GM21576 (cell line): Measurements from ENCODE around the gene PLXNC1.
A peak's percentile ranks its signal among the peaks of the same experiment; 100 is the strongest.

Source experiments
- ATAC-seq: cut with Tn5 transposase; IDR thresholded peaks from one replicate; pipeline ENCODE4 v1.9.1; 2021; ENCODE audit warnings: mild to moderate bottlenecking, moderate library complexity; ENCODE audit not compliant: unreplicated experiment

The PLXNC1 gene

DNA sequence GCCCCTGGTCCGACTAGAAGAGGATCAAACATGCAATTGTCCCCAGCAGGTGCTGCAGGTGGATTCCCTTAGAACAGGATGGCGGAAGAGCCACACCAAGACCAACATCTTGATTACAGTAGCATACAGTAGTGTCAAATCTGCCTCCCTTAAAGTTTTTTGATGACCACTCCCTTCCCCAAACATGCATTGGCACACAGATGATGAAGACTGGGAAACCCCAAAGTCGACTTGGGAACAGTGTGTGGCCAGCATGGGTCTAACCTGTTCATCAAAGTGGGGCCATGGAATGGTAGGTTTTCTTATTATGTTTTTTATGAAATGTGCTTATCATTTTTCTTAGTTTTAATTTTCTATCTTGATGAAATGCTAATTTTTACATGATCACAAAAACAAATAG lies 8.8 kb downstream of the PLXNC1 start:
- no peak for ATAC-seq

DNA sequence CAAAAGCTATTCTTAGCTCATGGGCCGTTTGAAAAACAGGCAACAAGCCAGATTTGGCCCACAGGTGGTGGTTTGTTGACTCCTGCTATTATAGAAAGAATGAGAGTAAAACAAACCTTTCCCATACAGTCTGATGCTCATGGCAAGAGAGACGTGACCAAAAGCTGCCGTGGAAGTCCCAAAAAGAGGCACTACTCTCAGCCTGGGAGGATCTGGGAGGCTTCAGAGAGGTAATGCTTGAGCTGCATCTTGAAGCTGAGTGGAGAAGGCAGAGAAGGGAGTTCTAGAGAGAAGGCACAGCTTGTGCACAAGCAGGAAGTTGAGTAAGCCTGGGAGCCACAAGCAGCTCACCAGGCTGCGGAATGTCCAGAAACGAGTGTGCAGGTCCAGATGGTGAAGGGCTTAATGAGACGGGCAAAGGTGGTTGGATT lies 9.6 kb downstream of the PLXNC1 start:
- ATAC-seq: peak; percentile 91

DNA sequence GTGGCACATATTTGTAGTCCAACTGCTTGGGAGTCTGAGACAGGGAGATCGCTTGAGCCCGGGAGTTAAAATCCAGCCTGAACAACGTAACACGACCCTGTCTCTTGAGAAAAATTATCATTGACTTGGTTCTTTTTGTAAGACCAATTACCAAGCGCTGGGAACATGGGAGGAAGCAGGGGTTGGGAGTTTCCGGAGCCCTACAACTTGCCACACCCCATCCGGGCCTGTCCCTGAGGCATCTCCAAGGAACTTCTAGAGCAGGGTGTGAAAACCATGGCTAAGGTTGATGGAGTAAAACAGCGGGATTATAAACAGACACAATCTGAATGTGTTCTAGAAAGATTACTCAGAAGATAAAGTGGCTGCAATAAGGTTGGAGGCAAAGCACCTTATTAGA lies 10.3 kb downstream of the PLXNC1 start:
- ATAC-seq: no peak

DNA sequence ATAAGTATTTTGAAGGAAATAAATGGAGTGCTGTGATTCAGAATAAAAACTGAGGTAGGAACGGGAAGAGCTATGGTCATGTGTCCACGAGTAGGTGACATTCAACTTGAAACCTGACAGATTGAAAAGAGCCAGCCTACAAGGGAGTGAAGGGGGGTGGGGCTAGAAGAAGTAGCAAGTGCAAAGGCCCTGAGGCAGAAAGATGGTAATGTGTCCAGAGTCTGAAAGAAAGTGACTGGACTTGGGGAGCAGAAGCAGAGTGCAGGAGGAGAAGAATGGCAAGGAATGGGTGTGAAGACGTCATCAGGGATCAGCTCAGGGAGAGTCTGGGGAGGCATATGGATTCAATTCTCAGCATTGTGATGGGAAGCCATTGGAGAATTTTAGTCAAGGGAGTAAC lies 13.7 kb downstream of the PLXNC1 start:
- ATAC-seq: no peak

DNA sequence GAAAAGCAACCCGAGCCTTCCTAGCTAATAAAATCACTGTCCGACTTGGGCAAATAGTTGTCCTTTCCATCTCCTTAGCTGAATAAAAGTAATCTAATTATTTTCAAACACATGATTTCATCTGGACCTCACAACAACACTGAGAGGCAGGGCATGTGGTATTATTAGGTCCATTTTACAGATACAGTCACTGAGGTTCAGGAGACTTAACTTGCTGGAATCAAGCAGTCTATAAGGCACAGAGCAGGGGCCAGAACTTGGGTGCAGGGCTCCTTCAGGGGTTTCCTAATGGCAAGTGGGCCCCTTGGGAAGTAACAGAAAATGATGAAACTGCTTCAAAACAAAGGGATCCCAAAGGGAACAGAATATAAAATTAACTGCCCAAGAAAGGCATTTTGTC lies 15.5 kb downstream of the PLXNC1 start:
- ATAC-seq: no peak

DNA sequence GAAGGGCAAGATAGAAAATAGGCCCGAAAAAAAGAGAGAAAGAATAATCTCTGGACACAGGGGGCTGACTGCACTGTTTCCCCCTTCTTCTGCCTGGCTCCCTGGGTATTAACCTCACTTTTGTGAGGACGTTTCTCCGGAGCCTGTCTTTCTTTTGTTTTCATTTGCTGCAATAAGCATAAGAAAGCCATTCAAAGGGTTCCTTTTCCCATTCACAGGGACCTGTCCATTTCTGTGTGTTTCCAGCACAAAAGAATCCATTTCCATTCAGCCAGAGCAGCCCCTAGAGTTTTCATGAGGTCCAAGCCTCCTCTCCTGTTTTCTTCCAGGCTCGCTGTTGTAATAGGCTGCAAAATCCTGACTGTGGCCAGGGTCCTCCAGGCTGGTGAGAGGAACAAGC lies 16.8 kb downstream of the PLXNC1 start:
- no peak for ATAC-seq

DNA sequence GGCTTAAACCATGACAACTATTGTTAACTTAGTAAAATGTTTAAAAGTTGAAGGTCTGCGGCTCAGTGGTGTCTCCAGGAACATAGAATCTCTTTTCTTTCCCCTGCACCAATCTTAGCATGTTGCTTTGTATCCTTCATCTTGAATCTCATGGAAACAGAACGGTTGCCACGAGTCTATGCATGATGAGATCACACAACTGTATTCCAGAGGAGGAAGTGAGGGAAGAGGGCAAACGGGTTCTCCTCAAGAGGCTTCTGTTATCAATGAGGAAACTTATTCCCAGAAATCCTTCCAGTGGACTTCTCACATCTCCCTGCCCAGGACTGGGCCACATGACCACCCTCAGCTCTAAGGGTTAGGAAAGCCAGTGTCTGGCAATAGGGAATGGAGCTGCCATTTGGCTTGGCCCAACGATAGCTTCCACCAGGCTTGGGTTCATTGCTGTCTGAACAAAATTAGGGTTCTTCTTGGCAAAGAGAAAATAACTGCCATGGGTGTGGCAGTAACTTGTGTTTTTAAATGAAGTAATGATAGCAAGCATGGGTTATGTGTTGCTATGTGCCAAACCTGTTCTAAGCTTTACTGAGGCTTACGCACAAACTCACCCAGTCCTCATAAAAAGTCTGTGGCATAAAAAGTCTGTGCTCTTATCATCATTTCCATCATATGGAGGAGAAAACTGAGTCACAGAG lies 17.4 kb downstream of the PLXNC1 start:
- ATAC-seq: no peak

DNA sequence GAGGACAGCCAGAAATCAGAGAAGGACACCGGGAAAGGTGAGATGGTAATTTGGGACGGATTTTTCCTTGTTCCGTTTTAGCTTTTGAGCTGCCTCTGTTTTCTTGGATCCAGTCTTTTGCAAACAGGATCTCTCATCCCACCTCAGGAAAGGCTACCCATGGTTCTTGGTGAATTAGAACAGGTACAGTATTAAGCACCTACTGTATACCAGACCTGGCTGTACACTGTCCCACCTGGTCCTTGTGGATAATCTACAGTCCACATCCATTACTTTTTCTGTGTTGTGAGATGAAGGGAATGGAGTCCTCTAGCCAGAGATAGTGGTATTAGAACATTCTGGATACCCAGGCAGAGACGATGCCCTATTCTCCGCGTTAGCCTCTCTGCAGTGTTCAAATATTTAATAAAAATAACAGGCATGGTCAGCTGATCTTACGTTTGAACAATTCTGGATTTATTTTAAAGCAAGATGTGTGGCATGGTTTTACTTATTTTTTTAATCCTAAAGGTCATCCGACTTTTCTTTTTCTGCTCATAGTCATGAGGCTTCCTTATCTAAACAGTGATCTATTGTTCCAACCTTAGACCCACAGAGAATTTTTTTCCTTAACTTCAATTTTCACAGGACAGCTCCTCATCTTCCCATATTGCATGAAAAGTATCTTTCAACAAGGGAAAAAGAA lies 18.8 kb downstream of the PLXNC1 start:
- no peak for ATAC-seq

DNA sequence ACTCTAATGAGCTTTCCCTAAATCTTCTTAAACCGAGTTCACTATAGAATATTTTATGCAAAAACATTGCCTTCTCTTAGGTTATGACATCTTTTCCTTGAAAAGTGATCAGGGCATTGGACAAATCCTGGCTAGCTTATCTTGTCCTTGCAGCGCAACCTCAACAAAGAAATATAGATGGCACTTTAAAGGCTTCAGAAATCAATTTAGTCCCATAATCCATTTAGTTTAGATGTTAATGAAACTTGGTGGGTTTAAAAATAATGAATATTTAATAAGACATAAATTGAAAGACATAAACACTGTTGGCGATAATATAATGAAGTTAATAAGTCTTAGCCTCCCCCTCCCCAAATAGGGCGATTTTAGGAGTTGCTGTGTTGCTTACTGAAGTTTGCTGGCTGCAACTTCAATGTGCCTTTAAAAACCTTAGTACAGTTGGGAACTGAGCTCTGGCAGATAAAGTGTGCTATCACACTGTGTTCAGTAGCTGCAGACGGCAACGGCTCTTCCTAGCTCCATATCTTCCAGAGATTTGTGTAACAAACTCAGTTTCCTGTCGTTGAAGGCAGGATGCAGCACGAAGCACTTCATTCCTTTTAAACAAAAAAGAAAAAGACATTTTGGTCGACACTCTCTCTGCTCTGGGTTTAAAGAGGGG lies 19.5 kb downstream of the PLXNC1 start:
- ATAC-seq: no peak

DNA sequence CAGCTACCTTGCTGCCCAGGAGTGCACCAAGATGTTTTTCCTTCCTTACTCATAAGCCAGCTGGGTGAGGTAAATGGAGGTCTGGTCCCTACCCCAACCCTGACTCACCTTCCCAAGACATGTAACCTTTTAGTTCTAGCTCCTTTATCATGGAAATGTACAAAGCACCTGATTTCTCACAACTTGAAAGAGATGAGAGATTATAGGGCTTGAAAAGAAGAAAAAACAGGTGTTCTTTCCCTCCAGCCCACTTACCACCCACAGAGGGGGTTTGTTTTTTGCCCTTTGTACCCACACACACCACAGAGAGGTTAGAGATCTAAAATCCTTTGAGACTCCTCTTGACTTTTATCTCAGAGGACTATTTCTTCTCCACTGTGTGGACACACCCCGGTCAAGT lies 21.1 kb downstream of the PLXNC1 start:
- ATAC-seq: no peak

DNA sequence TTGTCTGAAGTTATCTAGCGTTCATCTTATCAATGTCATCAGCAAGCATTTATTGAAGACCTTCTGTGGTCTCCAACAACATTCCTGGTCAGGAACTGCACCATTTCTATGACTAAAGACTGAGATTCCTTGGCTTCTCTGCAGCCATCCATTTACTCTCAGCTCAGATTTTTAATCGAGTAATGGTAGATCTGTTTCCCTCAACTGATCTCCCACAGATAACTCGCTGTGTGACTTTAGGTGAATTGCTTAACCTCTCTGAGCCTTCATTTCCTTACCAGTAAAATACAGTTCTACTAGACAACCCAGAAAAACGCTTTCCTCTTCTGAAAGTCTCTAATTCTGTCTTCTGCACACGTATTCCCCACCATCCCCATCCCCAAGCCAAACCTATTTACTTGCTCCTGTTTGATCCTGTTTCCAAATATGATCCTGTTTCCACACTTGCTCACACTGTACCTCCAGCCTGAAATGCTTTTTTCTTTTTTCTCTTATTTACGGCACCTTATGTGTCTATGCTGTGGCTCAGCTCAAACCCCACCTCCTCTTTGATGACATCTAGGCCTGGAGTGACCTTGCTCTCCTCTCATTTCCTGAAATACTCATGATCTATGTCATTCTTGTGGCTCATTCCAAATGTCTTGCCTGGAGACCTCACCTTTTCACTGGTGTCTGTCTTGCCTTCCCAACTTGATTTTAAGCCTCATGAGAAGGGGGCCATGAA lies 21.8 kb downstream of the PLXNC1 start:
- ATAC-seq: no peak

DNA sequence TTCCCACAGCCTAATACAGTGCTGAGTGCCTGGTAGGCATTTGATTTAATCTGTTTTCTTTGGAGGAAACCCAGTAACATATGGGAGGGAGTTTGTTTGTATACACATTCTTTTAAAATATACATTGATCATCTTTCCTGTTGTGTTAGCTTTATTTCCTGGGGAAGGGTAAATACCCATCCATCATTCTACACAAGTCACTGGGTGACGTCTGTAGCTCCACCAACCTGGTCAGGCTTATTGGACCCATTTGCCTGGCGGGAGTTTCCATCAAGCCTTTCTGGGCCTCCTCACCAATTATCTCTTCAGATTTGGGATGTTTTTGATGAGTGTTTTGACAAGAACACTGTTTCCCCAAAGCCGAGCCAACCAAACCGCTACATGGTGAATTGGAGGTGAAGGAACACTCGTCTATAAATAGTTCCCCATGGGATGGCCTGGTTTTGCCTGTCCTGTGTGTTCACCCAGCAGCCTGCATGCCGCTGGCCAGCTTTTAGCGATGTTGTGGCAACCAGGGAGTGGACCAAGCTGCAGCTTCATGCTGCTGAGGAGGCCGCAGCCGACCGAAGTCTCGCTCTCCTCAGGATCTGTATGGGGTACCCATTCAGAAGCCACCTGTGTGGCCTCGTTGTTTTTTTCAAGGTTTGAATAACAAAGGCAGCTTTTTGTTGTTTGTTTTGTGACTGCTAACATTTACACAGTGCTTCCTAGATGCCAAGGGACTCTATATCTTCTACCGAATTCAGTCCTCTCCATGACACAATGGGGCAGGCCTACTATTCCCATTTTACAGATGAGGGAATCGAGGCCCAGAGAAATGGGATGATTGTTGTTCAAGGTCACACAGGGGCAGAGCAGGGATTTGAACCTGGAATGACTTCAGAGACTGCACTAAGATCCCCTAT lies 22.6 kb downstream of the PLXNC1 start:
- no peak for ATAC-seq

DNA sequence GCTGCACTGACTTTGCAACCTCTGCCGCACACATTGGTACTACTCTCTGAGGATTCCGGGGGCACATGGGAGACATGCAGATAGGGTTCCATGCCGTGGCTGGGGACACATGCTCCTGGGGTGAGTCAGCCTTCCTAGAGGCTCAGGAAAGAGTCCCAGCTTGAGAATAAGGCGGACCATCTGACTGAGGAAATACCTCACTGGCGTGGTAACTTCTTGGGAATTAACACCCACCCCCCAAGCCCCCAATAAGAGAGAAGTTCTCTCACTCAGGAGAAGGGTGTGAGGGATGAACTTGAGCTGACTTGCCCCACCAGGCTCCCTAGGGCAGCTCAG lies 23.2 kb downstream of the PLXNC1 start:
- ATAC-seq: no peak

DNA sequence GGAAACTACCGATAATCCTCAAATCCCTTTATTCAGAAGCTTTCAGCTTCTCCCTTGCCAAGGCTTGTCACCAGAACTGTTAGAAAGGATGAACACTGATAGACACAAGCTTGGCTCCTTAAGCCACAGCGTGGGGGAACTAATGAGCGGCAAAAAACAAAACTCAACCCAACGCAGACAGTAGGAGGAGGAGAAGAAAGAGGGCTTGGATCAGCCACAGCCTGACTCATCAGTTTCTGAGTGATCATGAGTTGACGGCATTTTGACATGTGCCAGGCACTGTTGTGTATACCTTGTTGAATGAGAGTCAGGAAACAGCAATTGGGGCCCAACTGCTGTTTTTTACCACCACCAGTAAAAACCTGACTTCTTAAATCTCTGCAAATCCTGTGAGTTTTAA lies 23.7 kb downstream of the PLXNC1 start:
- no peak for ATAC-seq

DNA sequence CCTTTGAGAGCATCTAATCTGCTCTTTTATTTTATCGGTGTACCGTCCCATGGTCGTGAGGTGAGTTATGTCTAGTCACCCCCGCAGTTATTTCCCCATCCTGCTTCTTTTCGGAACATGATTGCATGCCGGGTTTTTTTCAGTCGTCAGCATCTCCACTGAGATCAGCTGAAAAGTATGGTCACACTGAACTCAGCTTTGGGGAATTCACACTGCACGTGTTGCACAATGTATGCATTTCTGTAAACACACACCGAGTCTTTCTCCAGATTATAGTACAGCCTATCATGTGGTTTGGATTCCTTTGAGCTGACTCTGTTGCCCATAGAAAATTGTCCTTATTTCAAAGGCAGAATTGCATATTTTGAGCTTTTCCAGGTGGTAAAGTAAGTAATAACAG lies 24.6 kb downstream of the PLXNC1 start:
- no peak for ATAC-seq

DNA sequence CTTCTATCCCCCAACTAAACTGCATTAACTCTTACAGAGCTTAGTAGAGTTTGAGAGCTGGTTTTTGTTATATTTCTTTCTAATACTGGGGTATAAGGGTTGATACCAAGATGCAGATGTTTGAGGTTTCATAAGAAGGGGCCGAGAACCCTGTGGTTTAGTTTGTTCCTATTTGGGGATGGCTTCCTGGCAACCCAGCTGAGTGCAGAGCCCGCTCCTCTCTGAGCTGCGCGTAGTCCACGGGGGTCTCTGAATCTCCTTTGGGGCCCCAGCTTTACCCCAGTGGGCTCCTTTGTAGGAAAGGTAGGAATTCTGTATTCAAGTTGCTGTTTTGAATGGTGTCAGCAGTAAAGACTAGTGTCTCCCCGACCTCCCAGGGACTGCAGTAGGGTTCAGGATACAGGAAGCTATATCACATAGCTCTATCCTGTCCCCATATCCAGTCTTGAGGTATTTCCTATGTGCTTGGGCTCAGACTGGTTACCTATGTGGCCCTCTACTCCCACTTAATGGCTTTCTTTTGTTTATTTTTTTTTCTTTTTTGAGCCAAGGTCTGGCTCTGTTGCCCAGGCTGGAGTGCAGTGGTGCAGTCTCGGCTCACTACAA lies 25.4 kb downstream of the PLXNC1 start:
- peak; percentile 83 for ATAC-seq

DNA sequence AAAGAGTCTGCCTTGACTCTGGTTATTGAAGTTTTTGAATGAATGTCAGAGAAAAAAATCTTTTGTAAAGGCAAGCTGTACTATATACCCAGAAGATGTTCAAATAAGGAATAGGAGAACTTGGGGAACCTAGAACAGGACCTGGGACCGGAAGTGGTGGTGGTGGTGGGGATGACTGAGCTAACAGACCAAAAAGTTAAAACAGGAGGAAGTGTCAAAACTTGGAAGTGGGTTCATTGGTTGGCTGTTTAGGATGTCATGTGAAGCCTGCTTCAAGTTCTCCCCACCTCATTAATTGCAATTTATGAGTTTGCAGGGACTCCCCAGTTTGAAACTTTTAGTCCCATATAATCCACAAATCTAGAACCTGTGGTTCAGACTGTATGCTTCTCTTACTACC lies 26.2 kb downstream of the PLXNC1 start:
- no peak for ATAC-seq

DNA sequence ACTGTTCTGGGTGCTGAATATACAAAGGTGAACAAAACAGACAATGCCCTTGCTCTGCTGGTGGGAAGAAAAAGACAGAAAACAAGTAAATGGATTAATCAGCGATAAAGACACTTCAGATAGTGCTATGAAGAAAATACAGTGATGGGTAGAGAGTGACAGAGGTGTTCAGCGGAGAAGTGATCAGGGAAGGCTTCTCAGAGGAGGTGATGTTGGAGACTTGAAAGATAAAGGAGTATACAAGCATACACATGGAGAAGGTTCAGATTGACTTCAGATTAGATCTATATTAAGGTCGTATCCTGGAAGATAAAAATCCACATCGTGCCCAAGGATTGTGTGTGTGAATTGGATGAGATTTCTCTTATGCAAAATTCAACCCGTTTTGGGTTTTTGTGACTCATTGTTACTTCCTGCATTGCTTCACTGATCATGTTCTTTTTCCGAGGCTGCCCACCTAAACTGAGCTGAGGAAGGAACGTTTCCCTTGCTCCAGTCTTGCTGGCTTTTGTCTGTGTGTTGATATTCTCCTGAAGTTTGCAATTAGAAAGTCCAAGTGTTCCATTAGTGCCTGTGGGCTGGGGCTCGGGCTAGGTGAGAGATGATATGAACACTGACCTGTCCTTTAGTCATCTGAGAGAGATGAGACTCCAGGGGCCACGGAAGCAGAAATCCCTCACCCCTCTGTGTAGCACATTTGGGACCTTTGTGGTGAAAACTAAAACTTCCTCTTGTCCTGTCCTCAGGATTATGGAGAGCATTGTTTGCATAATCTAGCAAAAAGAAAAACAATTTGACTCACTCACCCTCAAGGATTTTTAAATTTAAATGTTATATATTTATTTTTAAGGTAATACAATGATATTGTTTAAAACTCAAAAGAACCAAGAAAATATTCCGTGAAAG lies 27.6 kb downstream of the PLXNC1 start:
- no peak for ATAC-seq

DNA sequence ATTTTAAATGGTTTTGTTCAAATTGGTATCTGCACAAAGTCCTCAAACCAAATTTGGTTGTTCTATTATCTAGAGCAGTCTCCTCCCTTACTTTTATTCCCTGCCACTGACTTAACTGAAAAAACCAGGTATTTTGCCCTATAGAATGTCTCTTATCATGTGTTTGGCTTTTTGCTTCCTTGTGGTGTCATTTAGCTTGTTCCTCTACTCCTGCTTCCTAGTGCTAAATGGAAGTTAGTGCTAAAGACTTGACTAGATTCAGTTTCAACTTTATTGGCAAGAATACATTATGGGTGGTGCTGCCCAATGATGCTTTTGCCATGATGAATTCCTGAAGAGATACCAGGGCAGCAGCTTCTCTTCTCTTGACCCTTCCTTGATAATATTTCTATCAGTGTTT lies 29.7 kb downstream of the PLXNC1 start:
- no peak for ATAC-seq
